Measurements from ENCODE around the gene ALOX12.

The ALOX12 gene

GRCh38 chr17:7029096-7029495 is 33.2 kb downstream of the ALOX12 start:
- TF ChIP-seq CTCF (conservative IDR thresholded peaks at IDR 0.05; ENCODE audit: low read length), result no peak
- no peak for DNase-seq (ENCODE audit: low read depth)
- no peak overlapping the region for H3K4me3 ChIP-seq (ENCODE audit: low read length)

- TF ChIP-seq CTCF (conservative IDR thresholded peaks at IDR 0.05; ENCODE audit: low read length), result no peak
- DNase-seq (ENCODE audit: low read depth), result no peak
- H3K4me3 ChIP-seq (ENCODE audit: low read length), result no peak overlapping the region
These were observed 33.8 kb downstream of the ALOX12 start for GRCh38 chr17:7029659-7030058.

- no peak for DNase-seq (ENCODE audit: low read depth)
- no peak for TF ChIP-seq CTCF (conservative IDR thresholded peaks at IDR 0.05; ENCODE audit: low read length)
- H3K4me3 ChIP-seq (ENCODE audit: low read length), result peak overlapping the region; percentile 82
These were observed 39.2 kb downstream of the ALOX12 start for GRCh38 chr17:7034955-7035590.

GRCh38 chr17:7035591-7036368 is 39.9 kb downstream of the ALOX12 start, which contains the start of gene SLC16A13:
TSS of gene SLC16A13 (plus strand) at chr17:7036015. CDS start at chr17:7036383, 368 bp downstream.
- DNase-seq (ENCODE audit: low read depth), result peak; percentile 92
- TF ChIP-seq CTCF (conservative IDR thresholded peaks at IDR 0.05; ENCODE audit: low read length), result no peak
- peak within 1 kb of the TSS; percentile 82 for H3K4me3 ChIP-seq (ENCODE audit: low read length)

- TF ChIP-seq CTCF (conservative IDR thresholded peaks at IDR 0.05; ENCODE audit: low read length), result no peak
- H3K4me3 ChIP-seq (ENCODE audit: low read length), result no peak overlapping the region
- DNase-seq (ENCODE audit: low read depth), result no peak
These were observed 42.4 kb downstream of the ALOX12 start for GRCh38 chr17:7038025-7038862.

- DNase-seq (ENCODE audit: low read depth), result no peak
- no peak overlapping the region for H3K4me3 ChIP-seq (ENCODE audit: low read length)
- TF ChIP-seq CTCF (conservative IDR thresholded peaks at IDR 0.05; ENCODE audit: low read length), result no peak
These were observed 44.0 kb downstream of the ALOX12 start for GRCh38 chr17:7039832-7040231.
